H9 (cell line): Measurements from ENCODE around the gene C1QA. TPM values are rescaled to one million over a fixed set of nuclear protein-coding genes. Genes with fewer than 3 reads are reported as not detected.

ENCODE experiments used
- DNase-seq: peaks from one replicate; pipeline ENCODE4 v3.0.0-alpha.2; 2017
- H2AFZ ChIP-seq: one replicate; pipeline ENCODE4 v1.6.1; 2013; ENCODE audit warnings: mild to moderate bottlenecking, low read length, control low read depth, moderate library complexity
- H2AK5ac ChIP-seq: 2 replicates; pipeline ENCODE4 v1.6.1; 2013; ENCODE audit warnings: low read length, control low read depth, mixed read lengths; ENCODE audit not compliant: insufficient read length
- H2BK120ac ChIP-seq: one replicate; pipeline ENCODE4 v1.6.1; 2013; ENCODE audit warnings: low read depth, mild to moderate bottlenecking, low read length, control low read depth, inconsistent platforms; ENCODE audit not compliant: poor library complexity, severe bottlenecking
- H2BK12ac ChIP-seq: 2 replicates; pipeline ENCODE4 v1.6.1; 2013; ENCODE audit warnings: low read length, control low read depth, mixed read lengths, low read depth; ENCODE audit not compliant: insufficient read length
- H2BK15ac ChIP-seq: 2 replicates; pipeline ENCODE4 v1.6.1; 2013; ENCODE audit warnings: low read depth, low read length, control low read depth
- H2BK20ac ChIP-seq: one replicate; pipeline ENCODE4 v1.6.1; 2013; ENCODE audit warnings: low read depth, mild to moderate bottlenecking, low read length, control low read depth, inconsistent platforms; ENCODE audit not compliant: poor library complexity, severe bottlenecking
- H2BK5ac ChIP-seq: 2 replicates; pipeline ENCODE4 v1.6.1; 2013; ENCODE audit warnings: low read length, control low read depth, mixed read lengths; ENCODE audit not compliant: insufficient read length
- H3K14ac ChIP-seq: 2 replicates; pipeline ENCODE4 v1.6.1; 2013; ENCODE audit warnings: low read length, control low read depth; ENCODE audit not compliant: insufficient read depth
- H3K18ac ChIP-seq: 2 replicates; pipeline ENCODE4 v1.6.1; 2013; ENCODE audit warnings: low read depth, mild to moderate bottlenecking, mixed read lengths, low read length, control low read depth; ENCODE audit not compliant: insufficient read length
- H3K23ac ChIP-seq: 2 replicates; pipeline ENCODE4 v1.6.1; 2013; ENCODE audit warnings: low read length, control low read depth, mixed read lengths, low read depth; ENCODE audit not compliant: insufficient read length
- H3K23me2 ChIP-seq: 2 replicates; pipeline ENCODE4 v1.6.1; 2013; ENCODE audit warnings: low read depth, mild to moderate bottlenecking, mixed read lengths, low read length, control low read depth; ENCODE audit not compliant: insufficient read length, poor library complexity, severe bottlenecking
- H3K27ac ChIP-seq: 2 replicates; pipeline ENCODE4 v1.5.1; 2013; ENCODE audit warnings: low read length, control low read depth, mixed read lengths, low read depth; ENCODE audit not compliant: insufficient read length
- H3K27me3 ChIP-seq: 2 replicates; pipeline ENCODE4 v1.6.1; 2013; ENCODE audit warnings: low read length, control low read depth, inconsistent platforms; ENCODE audit not compliant: insufficient read depth
- H3K4ac ChIP-seq: 2 replicates; pipeline ENCODE4 v1.6.1; 2013; ENCODE audit warnings: low read depth, mild to moderate bottlenecking, control low read depth, inconsistent platforms, low read length, moderate library complexity
- H3K4me1 ChIP-seq: 2 replicates; pipeline ENCODE4 v1.6.1; 2013; ENCODE audit warnings: low read length, control low read depth, inconsistent platforms; ENCODE audit not compliant: insufficient read depth
- H3K4me2 ChIP-seq: 2 replicates; pipeline ENCODE4 v1.6.1; 2013; ENCODE audit warnings: low read length, control low read depth, mixed read lengths; ENCODE audit not compliant: insufficient read length, insufficient read depth
- H3K56ac ChIP-seq: 2 replicates; pipeline ENCODE4 v1.6.1; 2013; ENCODE audit warnings: low read depth, mild to moderate bottlenecking, mixed read lengths, low read length, control low read depth; ENCODE audit not compliant: insufficient read length
- H3K79me1 ChIP-seq: 2 replicates; pipeline ENCODE4 v1.6.1; 2013; ENCODE audit warnings: low read depth, mild to moderate bottlenecking, moderate library complexity, low read length, control low read depth, inconsistent platforms; ENCODE audit not compliant: insufficient read depth, poor library complexity, severe bottlenecking
- H3K79me2 ChIP-seq: 2 replicates; pipeline ENCODE4 v1.6.1; 2013; ENCODE audit warnings: low read length, control low read depth, inconsistent platforms; ENCODE audit not compliant: insufficient read depth
- H3K9ac ChIP-seq: 2 replicates; pipeline ENCODE4 v1.6.1; 2013; ENCODE audit warnings: low read length, control low read depth, mixed read lengths; ENCODE audit not compliant: insufficient read length; ENCODE audit errors: extremely low read depth
- H3K9me3 ChIP-seq: one replicate; pipeline ENCODE4 v1.6.1; 2013; ENCODE audit warnings: low read depth, low read length, inconsistent platforms; ENCODE audit not compliant: control insufficient read depth
- H3T11ph ChIP-seq: one replicate; pipeline ENCODE4 v1.6.1; 2013; ENCODE audit warnings: mild to moderate bottlenecking, low read length, control low read depth, inconsistent platforms
- H4K20me1 ChIP-seq: one replicate; pipeline ENCODE4 v1.6.1; 2013; ENCODE audit not compliant: control insufficient read depth, insufficient read length, insufficient read depth
- H4K5ac ChIP-seq: 2 replicates; pipeline ENCODE4 v1.6.1; 2013; ENCODE audit warnings: low read depth, mild to moderate bottlenecking, mixed read lengths, low read length, control low read depth; ENCODE audit not compliant: insufficient read length
- H4K8ac ChIP-seq: replicated peaks from 2 replicates; pipeline ENCODE4 v1.6.1; 2013; ENCODE audit warnings: low read length, control low read depth, mixed read lengths, low read depth; ENCODE audit not compliant: insufficient read length
- H4K91ac ChIP-seq: 2 replicates; pipeline ENCODE4 v1.6.1; 2013; ENCODE audit warnings: low read depth, mild to moderate bottlenecking, moderate library complexity, mixed read lengths, low read length, control low read depth; ENCODE audit not compliant: insufficient read length
- H3K27ac Mint-ChIP-seq, 3 experiments: 2 replicates in 2 of 3; 3 replicates in 1 of 3; pipeline ENCODE4 v1.8.0; 2020 to 2021; ENCODE audit warnings: mixed read lengths in 3 of 3, mild to moderate bottlenecking in 1 of 3, moderate library complexity in 1 of 3
- H3K27me3 Mint-ChIP-seq: 2 replicates; pipeline ENCODE4 v1.8.0; 2021; ENCODE audit warnings: low read depth, mild to moderate bottlenecking, moderate library complexity, mixed read lengths
- H3K36me3 Mint-ChIP-seq, 3 experiments: 2 replicates in 2 of 3; 3 replicates in 1 of 3; pipeline ENCODE4 v1.8.0; 2020 to 2021; ENCODE audit warnings: low read depth in 3 of 3, mixed read lengths in 3 of 3; ENCODE audit not compliant: insufficient read depth in 1 of 3
- H3K4me1 Mint-ChIP-seq, 2 experiments: 2 replicates each; pipeline ENCODE4 v1.8.0; 2020; ENCODE audit warnings: mixed read lengths in 2 of 2
- H3K4me3 Mint-ChIP-seq, 2 experiments: 2 replicates in 1 of 2; 3 replicates in 1 of 2; pipeline ENCODE4 v1.8.0; 2020 to 2021; ENCODE audit warnings: mild to moderate bottlenecking in 2 of 2, mixed read lengths in 2 of 2, moderate library complexity in 1 of 2
- H3K9me3 Mint-ChIP-seq, 2 experiments: 2 replicates in 1 of 2; 3 replicates in 1 of 2; pipeline ENCODE4 v1.8.0; 2020; ENCODE audit warnings: mild to moderate bottlenecking in 2 of 2, mixed read lengths in 2 of 2, moderate library complexity in 1 of 2
- WGBS: extraction: QIAGEN DNeasy Blood & Tissue Kit; methylation state at CpG from one replicate; pipeline ENCODE4 v1.1.7; 2013; ENCODE audit warnings: missing lambda C conversion rate, low lambda C conversion rate, mixed read lengths; ENCODE audit not compliant: insufficient read length; ENCODE audit errors: extremely low coverage; 5-methylcytosine and 5-hydroxymethylcytosine counted together
- total RNA-seq: library from RNA; stranded (reverse); gene quantifications from 2 replicates; pipeline ENCODE4 v1.2.1, GENCODE V29; 2021
- TF ChIP-seq, protein P1 (sequence below): fragments of 200-600 bp; sonication (generic); conservative IDR thresholded peaks from 3 replicates; pipeline ENCODE4 v1.8.0; 2021; ENCODE audit warnings: antibody characterized with exemption, mild to moderate bottlenecking

Gene C1QA
- total RNA-seq, 1 experiment from 2014 or later: not detected

- H3K9me3 ChIP-seq: no peaks in the 10 kb centered on the region
- H3K9ac ChIP-seq: no peak overlapping the region
- no peak overlapping the region for H3K27ac ChIP-seq
- peaks cover 7% of the 10 kb centered on the region; the same call in 1 of the 2 replicates for H3K4me1 ChIP-seq
- H3K14ac ChIP-seq: no peak overlapping the region
- H3K36me3 Mint-ChIP-seq: no peaks in the 10 kb centered on the region
- H2BK120ac ChIP-seq: no peak overlapping the region
- peaks cover 9% of the 10 kb centered on the region for H3K27me3 Mint-ChIP-seq
- H2AK5ac ChIP-seq: no peak overlapping the region
- no peak overlapping the region for H3K23ac ChIP-seq
- H3K9me3 Mint-ChIP-seq: no peaks in the 10 kb centered on the region
- H3K4me1 Mint-ChIP-seq: peaks cover 2 to 5% of the 10 kb centered on the region in 2 experiments
- no peaks in the 10 kb centered on the region for H4K20me1 ChIP-seq
- no peak overlapping the region for H3K18ac ChIP-seq
- no peak overlapping the region for H4K5ac ChIP-seq
- TF ChIP-seq, protein P1, sequence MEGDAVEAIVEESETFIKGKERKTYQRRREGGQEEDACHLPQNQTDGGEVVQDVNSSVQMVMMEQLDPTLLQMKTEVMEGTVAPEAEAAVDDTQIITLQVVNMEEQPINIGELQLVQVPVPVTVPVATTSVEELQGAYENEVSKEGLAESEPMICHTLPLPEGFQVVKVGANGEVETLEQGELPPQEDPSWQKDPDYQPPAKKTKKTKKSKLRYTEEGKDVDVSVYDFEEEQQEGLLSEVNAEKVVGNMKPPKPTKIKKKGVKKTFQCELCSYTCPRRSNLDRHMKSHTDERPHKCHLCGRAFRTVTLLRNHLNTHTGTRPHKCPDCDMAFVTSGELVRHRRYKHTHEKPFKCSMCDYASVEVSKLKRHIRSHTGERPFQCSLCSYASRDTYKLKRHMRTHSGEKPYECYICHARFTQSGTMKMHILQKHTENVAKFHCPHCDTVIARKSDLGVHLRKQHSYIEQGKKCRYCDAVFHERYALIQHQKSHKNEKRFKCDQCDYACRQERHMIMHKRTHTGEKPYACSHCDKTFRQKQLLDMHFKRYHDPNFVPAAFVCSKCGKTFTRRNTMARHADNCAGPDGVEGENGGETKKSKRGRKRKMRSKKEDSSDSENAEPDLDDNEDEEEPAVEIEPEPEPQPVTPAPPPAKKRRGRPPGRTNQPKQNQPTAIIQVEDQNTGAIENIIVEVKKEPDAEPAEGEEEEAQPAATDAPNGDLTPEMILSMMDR: no peak
- no peak overlapping the region; a peak in 1 of 7 replicates for H3K27ac Mint-ChIP-seq
- no CpG with 5 or more reads among the region's 9 CpGs for WGBS
- H4K8ac ChIP-seq: no peak overlapping the region
- no peak overlapping the region for H3T11ph ChIP-seq
- no peak overlapping the region for H2AFZ ChIP-seq
- H3K4ac ChIP-seq: no peak overlapping the region
- no peak overlapping the region for H3K56ac ChIP-seq
- no peak for DNase-seq
- H3K79me2 ChIP-seq: no peaks in the 10 kb centered on the region
- H2BK5ac ChIP-seq: no peak overlapping the region
- H3K4me2 ChIP-seq: no peak overlapping the region
- no peaks in the 10 kb centered on the region for H3K23me2 ChIP-seq
- no peaks in the 10 kb centered on the region for H3K79me1 ChIP-seq
- no peak overlapping the region for H2BK15ac ChIP-seq
- no peak overlapping the region for H2BK12ac ChIP-seq
- no peak overlapping the region for H2BK20ac ChIP-seq
- no peak overlapping the region for H3K4me3 Mint-ChIP-seq
- no peak overlapping the region for H4K91ac ChIP-seq
- H3K27me3 ChIP-seq: no peaks in the 10 kb centered on the region
Measured at GRCh38 chr1:22680726-22681125, 44.3 kb downstream of the C1QA start.
